H1 (cell line): ENCODE data around the gene NOS3. TPM values are rescaled to one million over a fixed set of nuclear protein-coding genes. Genes with fewer than 3 reads are reported as not detected.

Experiments
- CTCF ChIA-PET: fragments of 300-600 bp; sonication (Branson Sonifier 250); formaldehyde crosslinking; loops from one replicate; lab custom pipeline; 2021; ENCODE audit not compliant: partially characterized antibody; lab: Charles Lee
- POLR2A ChIA-PET: fragments of 300-600 bp; sonication (Branson Sonifier 250); formaldehyde crosslinking; loops from one replicate; lab custom pipeline; 2021; ENCODE audit warnings: inconsistent platforms; ENCODE audit not compliant: partially characterized antibody; lab: Charles Lee
- DNase-seq, 2 experiments: peaks; one replicate each; pipeline versions ENCODE4 v3.0.0 to v3.0.0-alpha.2; 2010 to 2022; ENCODE audit warnings: low spot score in 2 of 2, low read depth in 1 of 2, mixed read lengths in 1 of 2
- FAIRE-seq: peaks from 2 replicates; lab custom pipeline; 2011; peaks lifted over from hg19 to GRCh38; lab: Jason Lieb, UNC
- H2AFZ ChIP-seq: 2 replicates; pipeline ENCODE4 v1.8.1; 2012; ENCODE audit warnings: low read length, inconsistent platforms
- H2AK5ac ChIP-seq: 2 replicates; pipeline ENCODE4 v1.6.1; 2013; ENCODE audit warnings: low read depth, low read length
- H2BK120ac ChIP-seq: replicated peaks from 2 replicates; pipeline ENCODE3; 2013; ENCODE audit warnings: low read depth, low read length, inconsistent platforms
- H2BK12ac ChIP-seq: 2 replicates; pipeline ENCODE4 v1.6.1; 2013; ENCODE audit warnings: low read depth, low read length
- H2BK15ac ChIP-seq: 2 replicates; pipeline ENCODE4 v1.6.1; 2013; ENCODE audit warnings: low read length
- H2BK20ac ChIP-seq: 2 replicates; pipeline ENCODE4 v1.6.1; 2013; ENCODE audit warnings: low read length
- H2BK5ac ChIP-seq: 2 replicates; pipeline ENCODE4 v1.6.1; 2013; ENCODE audit warnings: low read depth, low read length
- H3K14ac ChIP-seq: 2 replicates; pipeline ENCODE4 v1.6.1; 2013; ENCODE audit warnings: inconsistent platforms; ENCODE audit not compliant: insufficient read length
- H3K18ac ChIP-seq: 2 replicates; pipeline ENCODE4 v1.6.1; 2013; ENCODE audit warnings: low read length; ENCODE audit errors: extremely low read depth
- H3K23ac ChIP-seq: 2 replicates; pipeline ENCODE4 v1.6.1; 2013; ENCODE audit warnings: inconsistent platforms; ENCODE audit not compliant: insufficient read length
- H3K23me2 ChIP-seq: 2 replicates; pipeline ENCODE4 v1.6.1; 2013; ENCODE audit warnings: low read depth, low read length
- H3K27ac ChIP-seq: 2 replicates; pipeline ENCODE4 v1.6.1; 2011; ENCODE audit warnings: low read depth, low read length, inconsistent platforms
- H3K27me3 ChIP-seq, 4 experiments: replicated peaks in 1 of 4; 1 replicate in 1 of 4; 2 replicates in 3 of 4; pipeline versions ENCODE4 v1.6.1 to v1.8.1; 2011 to 2013; ENCODE audit warnings: low read length in 3 of 4, mild to moderate bottlenecking in 3 of 4, inconsistent platforms in 2 of 4, mixed read lengths in 2 of 4, moderate library complexity in 1 of 4; ENCODE audit not compliant: control insufficient read depth in 3 of 4, insufficient read depth in 3 of 4; ENCODE audit errors: extremely low read depth in 1 of 4
- H3K36me3 ChIP-seq, 4 experiments: 2 replicates each; pipeline versions ENCODE4 v1.6.1 to v1.8.1; 2011 to 2013; ENCODE audit warnings: mild to moderate bottlenecking in 4 of 4, low read length in 3 of 4, moderate library complexity in 2 of 4, control low read depth in 1 of 4, inconsistent platforms in 1 of 4; ENCODE audit not compliant: insufficient read depth in 4 of 4, control insufficient read depth in 2 of 4
- H3K4ac ChIP-seq: replicated peaks from 2 replicates; pipeline ENCODE3; 2013; ENCODE audit warnings: low read length, low read depth, mixed read lengths, inconsistent platforms; ENCODE audit not compliant: insufficient read length
- H3K4me1 ChIP-seq, 4 experiments: replicated peaks in 1 of 4; 1 replicate in 1 of 4; 2 replicates in 3 of 4; pipeline versions ENCODE4 v1.6.1 to v1.8.1; 2011 to 2013; ENCODE audit warnings: low read length in 3 of 4, inconsistent platforms in 2 of 4, mixed read lengths in 1 of 4; ENCODE audit not compliant: insufficient read depth in 4 of 4, control insufficient read depth in 3 of 4
- H3K4me2 ChIP-seq, 2 experiments: 2 replicates each; pipeline versions ENCODE4 v1.6.1 to v1.8.1; 2011 to 2013; ENCODE audit warnings: low read depth in 2 of 2, low read length in 2 of 2, control low read depth in 1 of 2, inconsistent platforms in 1 of 2, mild to moderate bottlenecking in 1 of 2; ENCODE audit not compliant: insufficient read depth in 1 of 2
- H3K4me3 ChIP-seq, 4 experiments: fragments of 200-600, 300-600 bp in 1 of 4; sonication (generic), shearing (Covaris generic), sonication (Bioruptor Twin) in 1 of 4; 2 replicates each; pipeline versions ENCODE4 v1.5.1 to v1.8.1; 2011 to 2016; ENCODE audit warnings: low read length in 4 of 4, low read depth in 3 of 4, control low read depth in 2 of 4, inconsistent platforms in 2 of 4, mild to moderate bottlenecking in 2 of 4, mixed read lengths in 1 of 4, moderate library complexity in 1 of 4; ENCODE audit not compliant: insufficient read depth in 2 of 4; ENCODE audit errors: extremely low read depth in 1 of 4
- H3K56ac ChIP-seq: replicated peaks from 2 replicates; pipeline ENCODE3; 2013; ENCODE audit warnings: low read depth, mild to moderate bottlenecking, mixed read lengths, low read length, inconsistent platforms; ENCODE audit not compliant: insufficient read length
- H3K79me1 ChIP-seq: 2 replicates; pipeline ENCODE4 v1.6.1; 2013; ENCODE audit warnings: low read depth, low read length, control low read depth
- H3K79me2 ChIP-seq, 2 experiments: 2 replicates each; pipeline versions ENCODE4 v1.6.1 to v1.8.1; 2012 to 2013; ENCODE audit warnings: low read length in 2 of 2, mild to moderate bottlenecking in 2 of 2, inconsistent platforms in 1 of 2; ENCODE audit not compliant: insufficient read depth in 2 of 2, control insufficient read depth in 1 of 2
- H3K9ac ChIP-seq, 4 experiments: replicated peaks in 1 of 4; 1 replicate in 1 of 4; 2 replicates in 3 of 4; pipeline versions ENCODE4 v1.6.1 to v1.8.1; 2011 to 2013; ENCODE audit warnings: low read depth in 3 of 4, low read length in 3 of 4, control low read depth in 2 of 4, mild to moderate bottlenecking in 2 of 4, moderate library complexity in 2 of 4, inconsistent platforms in 1 of 4; ENCODE audit errors: extremely low read depth in 1 of 4
- H3K9me3 ChIP-seq, 2 experiments: 2 replicates each; pipeline versions ENCODE4 v1.6.1 to v1.8.1; 2012 to 2013; ENCODE audit warnings: mild to moderate bottlenecking in 2 of 2, moderate library complexity in 2 of 2, control low read depth in 1 of 2, inconsistent platforms in 1 of 2, low read depth in 1 of 2, low read length in 1 of 2, mixed read lengths in 1 of 2; ENCODE audit not compliant: insufficient read depth in 2 of 2
- H4K20me1 ChIP-seq, 2 experiments: replicated peaks in 1 of 2; 2 replicates each; pipeline versions ENCODE3 to v1.8.1; 2011 to 2013; ENCODE audit warnings: inconsistent platforms in 2 of 2, low read length in 2 of 2, mild to moderate bottlenecking in 1 of 2; ENCODE audit not compliant: insufficient read depth in 2 of 2, control insufficient read depth in 1 of 2
- H4K5ac ChIP-seq: 2 replicates; pipeline ENCODE4 v1.6.1; 2013; ENCODE audit warnings: low read length, low read depth, mixed read lengths, inconsistent platforms; ENCODE audit not compliant: insufficient read length
- H4K8ac ChIP-seq: 2 replicates; pipeline ENCODE4 v1.8.0; 2013; ENCODE audit warnings: mild to moderate bottlenecking, moderate library complexity, low read length, inconsistent platforms; ENCODE audit not compliant: insufficient read depth; ENCODE audit errors: extremely low read depth
- H4K91ac ChIP-seq: replicated peaks from 2 replicates; pipeline ENCODE3; 2013; ENCODE audit warnings: low read length, mixed read lengths, inconsistent platforms; ENCODE audit not compliant: insufficient read length
- EZH2 ChIP-seq: fragments of 200-600 bp; sonication (generic); IDR thresholded peaks from 2 replicates; pipeline ENCODE4 v1.7.1; 2012; ENCODE audit warnings: low read depth, mild to moderate bottlenecking, moderate library complexity, low read length, inconsistent platforms; ENCODE audit not compliant: severe bottlenecking
- GTF2F1 ChIP-seq: IDR thresholded peaks from 2 replicates; pipeline ENCODE4 v1.6.1; 2012; ENCODE audit warnings: low read depth, low read length, improper control_type of control experiment, borderline replicate concordance
- MAFK ChIP-seq: IDR thresholded peaks from 2 replicates; pipeline ENCODE4 v1.6.1; 2012; ENCODE audit warnings: low read depth, mild to moderate bottlenecking, improper control_type of control experiment, low read length
- PHF8 ChIP-seq: fragments of 200-600 bp; sonication (generic); conservative IDR thresholded peaks from 2 replicates; pipeline ENCODE4 v1.7.1; 2012; ENCODE audit warnings: low read depth, mild to moderate bottlenecking, inconsistent platforms, low read length, moderate library complexity
- RXRA ChIP-seq: IDR thresholded peaks from 2 replicates; pipeline ENCODE4 v1.6.1; 2011; ENCODE audit warnings: low read depth, mild to moderate bottlenecking, low read length, moderate library complexity; ENCODE audit not compliant: insufficient read depth
- SAP30 ChIP-seq: fragments of 300-600 bp; sonication (generic); IDR thresholded peaks from 2 replicates; pipeline ENCODE4 v1.7.1; 2012; ENCODE audit warnings: low read length, moderate library complexity, mild to moderate bottlenecking, inconsistent platforms; ENCODE audit not compliant: insufficient read depth, insufficient replicate concordance
- WGBS, 2 experiments: shearing (Covaris generic) in 1 of 2; methylation state at CpG; one replicate each; pipeline versions ENCODE4 v1.1.6 to v1.1.7; 2013 to 2015; ENCODE audit warnings: low lambda C conversion rate in 2 of 2, mixed read lengths in 2 of 2, inconsistent platforms in 1 of 2, low coverage in 1 of 2, missing lambda C conversion rate in 1 of 2; ENCODE audit not compliant: insufficient replicate concordance in 2 of 2, insufficient coverage in 1 of 2, insufficient read length in 1 of 2; ENCODE audit errors: extremely low coverage in 1 of 2, missing lambda C conversion rate in 1 of 2; 5-methylcytosine and 5-hydroxymethylcytosine counted together
- polyA plus RNA-seq, 7 experiments: library from polyadenylated mRNA; depleted of rRNA in 3 of 7; stranded (reverse) in 5 of 7; unstranded in 2 of 7; fragments of >200 nt in 5 of 7; fragments of 200-250 nt in 2 of 7; gene quantifications; 1 replicate in 5 of 7; 2 replicates in 1 of 7; 4 replicates in 1 of 7; pipeline versions ENCODE4 v1.2.1 to v1.2.3, GENCODE V29; 2011 to 2013; ENCODE audit warnings: missing spikeins in 2 of 7, mixed read lengths in 2 of 7
- total RNA-seq: library from RNA; stranded (reverse); fragmentation: NEBNext Ultra II Directional; extraction: Animal tissue kit (Norgen Biotek cat#: 25700); gene quantifications from 2 replicates; pipeline ENCODE4 v1.2.1, GENCODE V29; 2021
- TF ChIP-seq, protein P1 (sequence below): IDR thresholded peaks from 2 replicates; pipeline ENCODE4 v1.6.1; 2012; ENCODE audit warnings: inconsistent platforms

The NOS3 gene
- total and polyA plus RNA-seq, 2 of the 8 experiments (the other 6 are each of a cell fraction or from before 2014, with no cell fraction given) = 4.4 to 16.2 TPM

DNA sequence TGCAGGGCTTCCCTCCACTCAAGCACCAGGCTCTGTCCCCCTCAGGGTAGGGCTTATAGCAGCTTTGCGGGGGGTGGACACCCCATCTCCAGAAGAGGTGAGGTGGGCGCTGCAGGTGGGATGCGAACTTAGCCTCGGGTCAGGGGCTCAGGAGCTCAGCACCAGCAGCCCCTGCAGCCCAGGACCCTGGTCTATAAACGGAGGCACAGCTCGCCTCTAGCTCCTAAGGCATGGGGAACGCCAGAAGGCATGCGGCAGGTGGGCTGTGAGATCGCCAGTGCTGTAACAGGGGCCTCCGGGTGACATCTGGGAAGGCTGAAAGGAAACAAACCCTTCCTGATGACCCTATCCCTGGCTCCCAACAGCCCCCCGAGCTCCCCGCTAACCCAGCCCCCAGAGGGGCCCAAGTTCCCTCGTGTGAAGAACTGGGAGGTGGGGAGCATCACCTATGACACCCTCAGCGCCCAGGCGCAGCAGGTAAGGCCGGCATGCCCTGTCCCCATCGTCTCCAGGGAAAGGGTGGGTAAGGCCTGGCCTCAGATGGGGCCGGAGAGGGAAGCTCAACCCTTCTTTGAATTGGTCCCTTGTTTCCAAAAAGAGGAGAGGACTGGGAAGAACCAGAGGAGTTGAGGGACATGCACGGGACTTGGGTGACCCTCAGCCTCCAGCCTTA is 4.2 kb downstream of the NOS3 start:
- CTCF ChIA-PET = interaction anchor here (0.6 to 7.6 kb wide), 13 partner anchors 9 to 236 kb away, joined by 3 to 142 read pairs (median 6); no protein-coding TSS in a partner anchor

More for the DNA sequence above, 4.2 kb downstream of the NOS3 start:
- no peak overlapping the region for H3K18ac ChIP-seq
- H2BK120ac ChIP-seq = no peak overlapping the region
- no peak overlapping the region for H3K4me2 ChIP-seq
- H3K56ac ChIP-seq = no peak overlapping the region
- no peaks in the 10 kb centered on the region for H3K9me3 ChIP-seq
- H2AFZ ChIP-seq = no peak overlapping the region
- DNase-seq = no peak
- no peaks in the 10 kb centered on the region for H3K27me3 ChIP-seq
- no peaks in the 10 kb centered on the region for H3K79me2 ChIP-seq
- no peak overlapping the region for H3K14ac ChIP-seq
- 0 out of 2 replicates have a peak overlapping the region, but pooled peaks have one; percentile 18 for H2BK15ac ChIP-seq
- H4K20me1 ChIP-seq = no peaks in the 10 kb centered on the region
- no peak overlapping the region for H2AK5ac ChIP-seq
- no peak overlapping the region for H3K9ac ChIP-seq
- H3K79me1 ChIP-seq = no peaks in the 10 kb centered on the region
- H3K23ac ChIP-seq = no peak overlapping the region
- POLR2A ChIA-PET = interaction anchor here (0.6 to 2.0 kb wide), 5 partner anchors 11 to 24 kb away, joined by 3 to 9 read pairs (median 3); no protein-coding TSS in a partner anchor
- TF ChIP-seq RXRA = no peak
- TF ChIP-seq, protein P1, sequence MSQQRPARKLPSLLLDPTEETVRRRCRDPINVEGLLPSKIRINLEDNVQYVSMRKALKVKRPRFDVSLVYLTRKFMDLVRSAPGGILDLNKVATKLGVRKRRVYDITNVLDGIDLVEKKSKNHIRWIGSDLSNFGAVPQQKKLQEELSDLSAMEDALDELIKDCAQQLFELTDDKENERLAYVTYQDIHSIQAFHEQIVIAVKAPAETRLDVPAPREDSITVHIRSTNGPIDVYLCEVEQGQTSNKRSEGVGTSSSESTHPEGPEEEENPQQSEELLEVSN = 0 out of 2 replicates have a peak, but pooled peaks have one; percentile 14
- no peak for TF ChIP-seq GTF2F1
- no peak for TF ChIP-seq EZH2
- no peak for TF ChIP-seq PHF8
- TF ChIP-seq SAP30 = no peak
- no peak for TF ChIP-seq MAFK
- H3K36me3 ChIP-seq = no peaks in the 10 kb centered on the region
- no peak overlapping the region for H3K4me3 ChIP-seq
- peaks cover 4 to 23% (median 13%) of the 10 kb centered on the region in 4 experiments for H3K4me1 ChIP-seq
- peak overlapping the region; percentile 49 for H4K91ac ChIP-seq
- H2BK5ac ChIP-seq = peak overlapping the region; percentile 52; the same call in 1 of the 2 replicates
- 87% methylated on average over 18 of the region's 19 CpGs; no CpG with 5 or more reads in 1 of the 2 experiments for WGBS, 2 experiments
- 0 out of 2 replicates have a peak overlapping the region, but pooled peaks have one; percentile 43 for H2BK12ac ChIP-seq
- H4K5ac ChIP-seq = no peak overlapping the region
- no peak overlapping the region; the same call in 1 of the 2 replicates for H4K8ac ChIP-seq
- no peak overlapping the region for H3K4ac ChIP-seq
- no peak overlapping the region for H3K27ac ChIP-seq
- H2BK20ac ChIP-seq = 0 out of 2 replicates have a peak overlapping the region, but pooled peaks have one; percentile 18
- FAIRE-seq = no peak
- peaks cover 5% of the 10 kb centered on the region; the same call in 1 of the 2 replicates for H3K23me2 ChIP-seq
